GM12864 (cell line): ENCODE measurements around the gene BHMT.

Experiments used
- DNase-seq: peaks from one replicate; pipeline ENCODE4 v3.0.0-alpha.2; 2011; ENCODE audit warnings: low read depth
- H3K4me3 ChIP-seq: 2 replicates; pipeline ENCODE4 v1.5.1; 2011; ENCODE audit warnings: mild to moderate bottlenecking, low read depth, low read length, control low read depth
- TF ChIP-seq, protein P1 (sequence below): IDR thresholded peaks from 2 replicates; pipeline ENCODE4 v1.5.1; 2011; ENCODE audit warnings: low read depth, mild to moderate bottlenecking, moderate library complexity, low read length, control low read depth, inconsistent platforms; ENCODE audit errors: missing control alignments

The BHMT gene

DNA sequence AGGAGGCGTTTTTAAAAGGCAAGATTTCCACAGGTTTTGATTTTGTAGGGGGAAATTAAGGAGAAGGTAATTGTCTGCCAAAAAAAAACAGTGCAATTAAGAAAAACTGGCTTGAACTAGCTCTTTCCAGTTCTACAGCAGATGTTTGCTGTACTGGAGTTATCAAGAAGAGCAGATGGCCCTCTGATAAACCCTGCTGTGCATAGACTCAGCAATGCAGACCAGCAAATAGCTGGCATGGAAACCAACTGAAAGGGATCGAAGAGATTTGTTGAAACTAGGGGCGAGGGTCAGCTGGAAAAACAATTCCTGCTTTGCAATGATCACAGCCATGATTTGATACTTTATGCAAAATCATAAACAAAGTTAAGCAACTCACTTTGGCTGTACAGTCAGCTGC lies 17.8 kb upstream of the BHMT start:
- DNase-seq = no peak
- H3K4me3 ChIP-seq = no peak overlapping the region
- TF ChIP-seq, protein P1, sequence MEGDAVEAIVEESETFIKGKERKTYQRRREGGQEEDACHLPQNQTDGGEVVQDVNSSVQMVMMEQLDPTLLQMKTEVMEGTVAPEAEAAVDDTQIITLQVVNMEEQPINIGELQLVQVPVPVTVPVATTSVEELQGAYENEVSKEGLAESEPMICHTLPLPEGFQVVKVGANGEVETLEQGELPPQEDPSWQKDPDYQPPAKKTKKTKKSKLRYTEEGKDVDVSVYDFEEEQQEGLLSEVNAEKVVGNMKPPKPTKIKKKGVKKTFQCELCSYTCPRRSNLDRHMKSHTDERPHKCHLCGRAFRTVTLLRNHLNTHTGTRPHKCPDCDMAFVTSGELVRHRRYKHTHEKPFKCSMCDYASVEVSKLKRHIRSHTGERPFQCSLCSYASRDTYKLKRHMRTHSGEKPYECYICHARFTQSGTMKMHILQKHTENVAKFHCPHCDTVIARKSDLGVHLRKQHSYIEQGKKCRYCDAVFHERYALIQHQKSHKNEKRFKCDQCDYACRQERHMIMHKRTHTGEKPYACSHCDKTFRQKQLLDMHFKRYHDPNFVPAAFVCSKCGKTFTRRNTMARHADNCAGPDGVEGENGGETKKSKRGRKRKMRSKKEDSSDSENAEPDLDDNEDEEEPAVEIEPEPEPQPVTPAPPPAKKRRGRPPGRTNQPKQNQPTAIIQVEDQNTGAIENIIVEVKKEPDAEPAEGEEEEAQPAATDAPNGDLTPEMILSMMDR = no peak

DNA sequence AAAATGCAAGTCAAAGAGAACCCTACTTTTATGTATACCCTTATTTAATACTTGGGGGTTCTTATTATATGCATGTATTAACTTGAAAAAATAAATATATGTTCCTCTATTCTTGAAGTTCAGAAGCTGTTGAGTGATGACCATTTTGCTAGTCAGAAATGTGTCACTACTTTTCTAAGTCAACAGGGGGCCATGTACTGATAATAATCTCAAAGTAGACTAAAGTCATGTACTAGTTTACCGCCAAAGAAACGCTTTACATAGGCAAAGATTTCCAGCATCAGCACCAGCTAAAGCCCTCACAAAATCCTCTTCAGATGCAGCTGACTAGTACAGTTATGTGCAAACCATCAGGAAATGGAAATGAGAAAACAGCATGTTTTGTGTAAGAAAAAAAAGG lies 5.7 kb upstream of the BHMT start:
- TF ChIP-seq, protein P1 = no peak
- no peak overlapping the region for H3K4me3 ChIP-seq
- no peak for DNase-seq

DNA sequence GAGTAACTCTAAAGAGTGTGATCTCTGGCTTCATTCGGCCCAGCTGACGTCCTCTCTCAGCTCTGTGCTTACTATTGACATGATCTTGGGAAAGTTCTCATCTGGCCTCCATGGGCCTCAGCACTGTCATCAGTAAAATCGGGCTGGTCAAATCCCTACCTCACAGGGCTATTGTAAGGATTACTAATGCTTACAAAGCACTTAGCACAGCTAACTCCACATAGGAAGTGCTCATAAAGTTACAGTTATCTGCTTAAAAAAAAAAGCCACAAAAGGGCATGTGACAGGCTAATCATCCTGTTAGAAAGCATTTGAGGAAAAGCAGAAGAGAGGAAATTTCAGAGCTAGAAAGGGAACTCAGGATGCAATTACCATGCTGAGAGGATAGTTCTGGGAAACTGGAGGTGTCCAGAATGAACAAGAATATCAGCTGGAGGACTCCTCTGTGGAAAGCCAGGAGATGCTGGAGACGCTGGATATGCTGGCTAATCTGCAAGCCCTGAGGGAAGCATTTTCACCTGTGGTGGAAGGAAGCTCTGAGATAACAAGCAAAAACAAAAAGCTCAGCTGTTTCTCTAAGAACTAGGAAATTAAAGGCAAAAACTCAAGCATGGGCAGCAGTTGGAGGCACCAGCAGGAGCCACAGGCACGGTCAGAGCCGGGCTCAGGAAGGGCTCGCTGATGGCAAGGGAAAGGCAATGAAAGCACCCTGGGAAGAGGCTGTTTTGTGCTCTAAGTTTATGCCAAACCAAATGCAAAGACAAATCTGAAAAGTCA lies 4.4 kb upstream of the BHMT start:
- no peak for DNase-seq
- TF ChIP-seq, protein P1 = no peak
- no peak overlapping the region for H3K4me3 ChIP-seq

DNA sequence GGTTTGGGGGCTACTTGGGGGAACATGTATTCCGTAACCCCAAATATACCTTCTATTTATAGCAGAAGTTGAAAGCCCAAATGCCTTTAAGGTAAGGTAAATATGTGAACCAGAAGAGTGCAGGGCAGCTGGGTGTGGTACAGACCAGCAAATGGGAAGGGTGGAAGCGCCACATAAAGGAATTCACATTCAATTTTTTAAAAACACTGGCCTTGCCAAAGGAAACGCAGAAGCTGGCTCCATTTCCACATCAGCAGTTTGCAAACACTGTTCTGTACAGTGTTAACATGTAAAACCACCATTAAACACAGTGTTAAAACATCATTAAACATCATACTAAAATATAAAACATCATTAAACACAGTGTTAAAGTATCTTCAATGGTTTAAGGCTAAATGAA lies 3.5 kb upstream of the BHMT start:
- H3K4me3 ChIP-seq = no peak overlapping the region
- TF ChIP-seq, protein P1 = no peak
- no peak for DNase-seq

DNA sequence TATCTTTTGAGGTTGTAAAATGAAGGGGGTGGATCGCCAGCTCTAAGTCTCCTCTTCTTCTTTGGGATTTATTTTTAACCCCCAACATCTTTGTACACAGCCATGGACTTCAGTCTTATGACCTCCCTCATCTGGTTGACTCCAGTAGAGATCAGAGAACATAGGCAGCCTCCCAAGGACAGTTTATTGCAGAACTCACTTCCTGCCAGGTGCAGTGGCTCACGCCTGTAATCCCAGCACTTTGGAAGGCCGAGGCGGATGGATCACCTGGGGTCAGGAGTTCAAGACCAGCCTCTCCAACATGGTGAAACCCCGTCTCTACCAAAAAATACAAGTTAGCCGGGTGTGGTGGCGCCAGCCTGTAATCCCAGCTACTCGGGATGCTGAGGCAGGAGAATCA lies 2.8 kb upstream of the BHMT start:
- no peak for DNase-seq
- no peak overlapping the region for H3K4me3 ChIP-seq
- TF ChIP-seq, protein P1 = no peak

DNA sequence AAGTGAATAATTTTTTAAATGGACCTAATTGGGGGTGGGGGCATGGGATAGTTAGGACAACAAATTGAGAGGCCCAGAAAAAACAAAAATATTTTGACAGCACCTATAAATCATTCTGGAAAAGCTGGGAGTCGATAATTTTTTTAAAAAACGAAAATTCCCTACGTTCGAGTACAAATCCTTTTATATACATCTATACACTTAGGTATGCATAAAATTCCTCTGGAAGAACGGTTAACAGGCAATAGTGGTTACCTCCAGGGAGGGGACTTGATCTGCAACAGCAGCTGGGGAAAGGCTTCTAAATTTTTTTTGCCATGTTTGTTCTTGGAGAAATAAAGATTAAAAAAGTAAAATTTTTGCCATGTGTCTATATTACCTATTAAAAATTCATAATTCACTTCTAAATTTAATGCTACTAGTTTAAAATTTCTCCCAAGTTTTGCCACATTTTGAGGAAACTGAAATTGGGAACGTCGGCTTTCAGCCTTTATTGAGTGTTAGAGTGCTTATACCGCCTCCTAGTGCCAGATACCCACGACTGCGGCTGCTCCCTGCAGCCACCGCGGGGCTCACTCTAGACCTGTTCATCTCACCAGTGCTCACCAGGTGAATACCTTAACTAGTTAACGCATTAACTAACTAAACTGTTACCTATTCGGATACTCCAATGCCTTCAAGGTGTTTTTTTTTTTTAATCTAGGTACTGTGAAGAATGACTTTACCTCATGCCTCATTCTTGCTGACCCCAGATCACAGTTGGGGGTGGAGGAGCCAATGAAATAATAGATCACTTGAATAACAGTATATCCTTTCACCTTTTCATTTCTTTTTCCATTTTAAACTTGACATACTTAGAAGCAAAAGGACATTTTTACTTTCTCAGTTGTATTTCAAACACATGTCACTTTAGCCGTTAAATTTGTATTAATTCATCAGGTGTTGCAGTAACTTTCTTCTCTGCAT lies 1.8 kb upstream of the BHMT start:
- no peak for DNase-seq
- TF ChIP-seq, protein P1 = peak; percentile 70
- H3K4me3 ChIP-seq = no peak overlapping the region
